H1 (cell line): ENCODE data around the gene PCDH19. TPM values are rescaled to one million over a fixed set of nuclear protein-coding genes. Genes with fewer than 3 reads are reported as not detected.

ENCODE experiments used
- SUZ12 ChIP-seq: fragments of 200-600 bp; sonication (generic); IDR thresholded peaks from 2 replicates; pipeline ENCODE4 v1.6.1; 2012; ENCODE audit warnings: mild to moderate bottlenecking, inconsistent platforms, low read length, moderate library complexity, mixed read lengths
- polyA plus RNA-seq, 7 experiments: library from polyadenylated mRNA; depleted of rRNA in 3 of 7; stranded (reverse) in 5 of 7; unstranded in 2 of 7; fragments of >200 nt in 5 of 7; fragments of 200-250 nt in 2 of 7; gene quantifications; 1 replicate in 5 of 7; 2 replicates in 1 of 7; 4 replicates in 1 of 7; pipeline versions ENCODE4 v1.2.1 to v1.2.3, GENCODE V29; 2011 to 2013; ENCODE audit warnings: missing spikeins in 2 of 7, mixed read lengths in 2 of 7
- total RNA-seq: library from RNA; stranded (reverse); fragmentation: NEBNext Ultra II Directional; extraction: Animal tissue kit (Norgen Biotek cat#: 25700); gene quantifications from 2 replicates; pipeline ENCODE4 v1.2.1, GENCODE V29; 2021

Gene PCDH19
- total and polyA plus RNA-seq, 2 of the 8 experiments (the other 6 are each of a cell fraction or from before 2014, with no cell fraction given) = 0.12 to 1.2 TPM

GRCh38 chrX:100407784-100408712, 2.0 kb downstream of the PCDH19 start (continued):
- TF ChIP-seq SUZ12 = peak; percentile 66
